HCT116 (cell line): ENCODE results near the gene VGLL2. TPM values are rescaled to one million over a fixed set of nuclear protein-coding genes. Genes with fewer than 3 reads are reported as not detected.

Experiments used
- ATAC-seq: fragments of 200-7000 bp; cut with Tn5 transposase; 2 replicates; pipeline ENCODE4 v1.9.1; 2020; ENCODE audit warnings: mild to moderate bottlenecking, moderate library complexity
- BruUV-seq: library from RNA; stranded (reverse); fragments of 400-500 nt; replicated peaks from 2 replicates; lab custom pipeline; 2021; lab: Mats Ljungman, UMichigan
- CTCF ChIA-PET: fragments of 300-600 bp; sonication (Branson Sonifier 250); formaldehyde crosslinking; loops from one replicate; lab custom pipeline; 2021; ENCODE audit warnings: antibody characterized with exemption; lab: Charles Lee
- POLR2A ChIA-PET: fragments of 300-600, 350-600 bp; sonication (Branson Sonifier 250); formaldehyde crosslinking; loops from one replicate; lab custom pipeline; 2021; ENCODE audit warnings: antibody characterized with exemption; lab: Charles Lee
- RAD21 ChIA-PET, 2 experiments: fragments of 300-600 bp; sonication (Branson Sonifier 250); formaldehyde crosslinking; loops; one replicate each; lab custom pipeline; 2023; ENCODE audit warnings: low total read pairs in 2 of 2; ENCODE audit not compliant: uncharacterized antibody in 2 of 2, unreplicated experiment in 2 of 2, low non-redundant PET in 1 of 2; lab: Charles Lee
- DNase-seq: peaks from one replicate; pipeline ENCODE4 v3.0.0-alpha.2; 2010; ENCODE audit warnings: low read depth, low spot score
- H2AFZ ChIP-seq: fragments of 200-600 bp; shearing (Covaris generic), sonication (generic); 2 replicates; pipeline ENCODE4 v1.6.1; 2017; ENCODE audit warnings: low read depth, mixed run types, mixed read lengths, antibody characterized with exemption, low read length; ENCODE audit not compliant: poor library complexity, severe bottlenecking
- H3K27ac ChIP-seq: 2 replicates; pipeline ENCODE4 v1.5.1; 2012; ENCODE audit warnings: low read depth, low read length
- H3K27me3 ChIP-seq: fragments of 200-600 bp; sonication (generic); 2 replicates; pipeline ENCODE4 v1.6.1; 2016; ENCODE audit warnings: mixed run types, low read length, mixed read lengths; ENCODE audit not compliant: insufficient read depth
- H3K36me3 ChIP-seq, 2 experiments: fragments of 200-500 bp in 1 of 2; fragments of 200-600 bp in 1 of 2; sonication (Bioruptor generic) in 1 of 2; sonication (generic) in 1 of 2; 2 replicates each; pipeline versions ENCODE4 v1.5.1 to v1.6.1; 2014 to 2016; ENCODE audit warnings: low read length in 2 of 2, inconsistent platforms in 1 of 2, mixed read lengths in 1 of 2, mixed run types in 1 of 2; ENCODE audit not compliant: insufficient read depth in 2 of 2, control insufficient read depth in 1 of 2
- H3K4me1 ChIP-seq, 2 experiments: fragments of 200-600 bp in 1 of 2; sonication (generic) in 1 of 2; 2 replicates each; pipeline versions ENCODE4 v1.5.1 to v1.6.1; 2012 to 2017; ENCODE audit warnings: low read length in 2 of 2, inconsistent platforms in 1 of 2, mild to moderate bottlenecking in 1 of 2, mixed read lengths in 1 of 2, mixed run types in 1 of 2, moderate library complexity in 1 of 2; ENCODE audit not compliant: insufficient read depth in 2 of 2, control insufficient read depth in 1 of 2
- H3K4me2 ChIP-seq: fragments of 200-600 bp; sonication (generic); 2 replicates; pipeline ENCODE4 v1.6.1; 2017; ENCODE audit warnings: mixed run types, low read length, mixed read lengths
- H3K4me3 ChIP-seq, 2 experiments: fragments of 200-600 bp in 1 of 2; sonication (generic) in 1 of 2; replicated peaks in 1 of 2; 2 replicates each; pipeline ENCODE4 v1.5.1; 2011 to 2016; ENCODE audit warnings: low read length in 2 of 2, control low read depth in 1 of 2, low read depth in 1 of 2, mild to moderate bottlenecking in 1 of 2, mixed read lengths in 1 of 2, mixed run types in 1 of 2
- H3K79me2 ChIP-seq: fragments of 200-600 bp; sonication (generic); 2 replicates; pipeline ENCODE4 v1.6.1; 2017; ENCODE audit warnings: mild to moderate bottlenecking, mixed run types, low read length, moderate library complexity, mixed read lengths; ENCODE audit not compliant: insufficient read depth
- H3K9ac ChIP-seq: fragments of 200-600 bp; sonication (generic); 2 replicates; pipeline ENCODE4 v1.6.1; 2016; ENCODE audit warnings: low read length, mixed read lengths
- H3K9me2 ChIP-seq: fragments of 200-600 bp; sonication (generic), shearing (Covaris generic); 2 replicates; pipeline ENCODE4 v1.6.1; 2017; ENCODE audit warnings: mixed run types, mild to moderate bottlenecking, moderate library complexity; ENCODE audit not compliant: insufficient read depth
- H3K9me3 ChIP-seq, 2 experiments: fragments of 200-500 bp in 1 of 2; fragments of 200-600 bp in 1 of 2; sonication (Bioruptor generic) in 1 of 2; sonication (generic) in 1 of 2; 2 replicates each; pipeline ENCODE4 v1.6.1; 2014 to 2017; ENCODE audit warnings: low read length in 2 of 2, mixed read lengths in 2 of 2, inconsistent platforms in 1 of 2, low read depth in 1 of 2, mild to moderate bottlenecking in 1 of 2, mixed run types in 1 of 2, moderate library complexity in 1 of 2; ENCODE audit not compliant: control insufficient read depth in 1 of 2, insufficient read depth in 1 of 2
- H4K20me1 ChIP-seq: fragments of 200-600 bp; sonication (generic), shearing (Covaris generic); 2 replicates; pipeline ENCODE4 v1.6.1; 2017; ENCODE audit warnings: mixed run types, mild to moderate bottlenecking, moderate library complexity; ENCODE audit not compliant: insufficient read depth
- CEBPB ChIP-seq: IDR thresholded peaks from 2 replicates; pipeline ENCODE4 v1.6.1; 2012; ENCODE audit warnings: low read depth
- EGR1 ChIP-seq: IDR thresholded peaks from 2 replicates; pipeline ENCODE4 v1.6.1; 2012; ENCODE audit warnings: low read depth
- ELF1 ChIP-seq: IDR thresholded peaks from 2 replicates; pipeline ENCODE4 v1.6.1; 2012; ENCODE audit warnings: low read depth, borderline replicate concordance
- FOSL1 ChIP-seq: IDR thresholded peaks from 2 replicates; pipeline ENCODE4 v1.6.1; 2012; ENCODE audit warnings: low read depth
- POLR2AphosphoS5 ChIP-seq: IDR thresholded peaks from 2 replicates; pipeline ENCODE4 v1.6.1; 2011; ENCODE audit warnings: mild to moderate bottlenecking, low read depth, low read length, moderate library complexity
- YY1 ChIP-seq: IDR thresholded peaks from 2 replicates; pipeline ENCODE4 v1.6.1; 2011; ENCODE audit warnings: low read length, low read depth, moderate library complexity, mild to moderate bottlenecking; ENCODE audit not compliant: insufficient replicate concordance; ENCODE audit errors: extremely low read depth
- intact Hi-C: fragments of 100-400 bp; cut with micrococcal nuclease; formaldehyde crosslinking; loops from 2 replicates; pipeline ENCODE4 v1.10.0; 2022
- total RNA-seq: library from RNA; stranded (reverse); gene quantifications from one replicate; pipeline ENCODE4 v1.2.1, GENCODE V29; 2021; ENCODE audit not compliant: unreplicated experiment
- TF ChIP-seq, protein P1 (sequence below): IDR thresholded peaks from 2 replicates; pipeline ENCODE4 v1.6.1; 2012
- TF ChIP-seq, protein P2 (sequence below): IDR thresholded peaks from 2 replicates; pipeline ENCODE4 v1.6.1; 2012; ENCODE audit warnings: low read depth

VGLL2 gene
- total RNA-seq, 1 experiment from 2014 or later: not detected

DNA sequence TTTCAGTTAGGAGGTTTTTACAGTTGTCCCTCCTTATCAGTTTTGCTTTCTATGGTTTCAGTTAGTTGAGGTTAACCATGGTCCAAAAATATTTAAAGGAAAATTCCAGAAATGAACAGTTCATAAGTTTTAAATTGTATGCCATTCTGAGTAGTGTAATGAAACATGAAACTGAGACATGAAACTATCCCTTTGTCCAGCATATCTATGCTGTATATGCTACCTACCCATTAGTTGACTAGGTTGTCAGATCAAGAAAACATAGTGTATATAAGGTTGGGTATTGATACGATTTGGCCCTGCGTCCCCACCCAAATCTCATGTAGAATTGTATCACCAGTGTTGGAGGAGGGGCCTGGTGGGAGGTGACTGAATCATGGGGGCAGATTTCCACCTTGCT lies 39.1 kb downstream of the VGLL2 start:
- RAD21 ChIA-PET: no interaction called here
- no peaks in the 10 kb centered on the region for H3K4me1 ChIP-seq
- no TSS peak for BruUV-seq

More for the DNA sequence above, 39.1 kb downstream of the VGLL2 start:
- ChIA-PET CTCF (interaction anchor here (0.6 kb wide), 1 partner anchor 9 kb away, joined by 3 read pairs; no protein-coding TSS in a partner anchor), POLR2A (no interaction called here)
- no peak overlapping the region for H3K4me3 ChIP-seq
- H3K9ac ChIP-seq: no peak overlapping the region
- H3K4me2 ChIP-seq: no peak overlapping the region
- H3K9me3 ChIP-seq: no peaks in the 10 kb centered on the region
- H2AFZ ChIP-seq: no peak overlapping the region
- no peaks in the 10 kb centered on the region for H3K27me3 ChIP-seq
- intact Hi-C loops: no loop called here
- no peaks in the 10 kb centered on the region for H4K20me1 ChIP-seq
- no peaks in the 10 kb centered on the region for H3K79me2 ChIP-seq
- H3K9me2 ChIP-seq: no peaks in the 10 kb centered on the region
- no peak overlapping the region for H3K27ac ChIP-seq
- DNase-seq (no peak), ATAC-seq (no peak)
- H3K36me3 ChIP-seq: no peaks in the 10 kb centered on the region
- TF ChIP-seq ELF1: no peak
- no peak for TF ChIP-seq YY1
- TF ChIP-seq, protein P1, sequence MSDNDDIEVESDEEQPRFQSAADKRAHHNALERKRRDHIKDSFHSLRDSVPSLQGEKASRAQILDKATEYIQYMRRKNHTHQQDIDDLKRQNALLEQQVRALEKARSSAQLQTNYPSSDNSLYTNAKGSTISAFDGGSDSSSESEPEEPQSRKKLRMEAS: no peak
- TF ChIP-seq EGR1: no peak
- TF ChIP-seq FOSL1: no peak
- TF ChIP-seq CEBPB: no peak
- TF ChIP-seq, protein P2, sequence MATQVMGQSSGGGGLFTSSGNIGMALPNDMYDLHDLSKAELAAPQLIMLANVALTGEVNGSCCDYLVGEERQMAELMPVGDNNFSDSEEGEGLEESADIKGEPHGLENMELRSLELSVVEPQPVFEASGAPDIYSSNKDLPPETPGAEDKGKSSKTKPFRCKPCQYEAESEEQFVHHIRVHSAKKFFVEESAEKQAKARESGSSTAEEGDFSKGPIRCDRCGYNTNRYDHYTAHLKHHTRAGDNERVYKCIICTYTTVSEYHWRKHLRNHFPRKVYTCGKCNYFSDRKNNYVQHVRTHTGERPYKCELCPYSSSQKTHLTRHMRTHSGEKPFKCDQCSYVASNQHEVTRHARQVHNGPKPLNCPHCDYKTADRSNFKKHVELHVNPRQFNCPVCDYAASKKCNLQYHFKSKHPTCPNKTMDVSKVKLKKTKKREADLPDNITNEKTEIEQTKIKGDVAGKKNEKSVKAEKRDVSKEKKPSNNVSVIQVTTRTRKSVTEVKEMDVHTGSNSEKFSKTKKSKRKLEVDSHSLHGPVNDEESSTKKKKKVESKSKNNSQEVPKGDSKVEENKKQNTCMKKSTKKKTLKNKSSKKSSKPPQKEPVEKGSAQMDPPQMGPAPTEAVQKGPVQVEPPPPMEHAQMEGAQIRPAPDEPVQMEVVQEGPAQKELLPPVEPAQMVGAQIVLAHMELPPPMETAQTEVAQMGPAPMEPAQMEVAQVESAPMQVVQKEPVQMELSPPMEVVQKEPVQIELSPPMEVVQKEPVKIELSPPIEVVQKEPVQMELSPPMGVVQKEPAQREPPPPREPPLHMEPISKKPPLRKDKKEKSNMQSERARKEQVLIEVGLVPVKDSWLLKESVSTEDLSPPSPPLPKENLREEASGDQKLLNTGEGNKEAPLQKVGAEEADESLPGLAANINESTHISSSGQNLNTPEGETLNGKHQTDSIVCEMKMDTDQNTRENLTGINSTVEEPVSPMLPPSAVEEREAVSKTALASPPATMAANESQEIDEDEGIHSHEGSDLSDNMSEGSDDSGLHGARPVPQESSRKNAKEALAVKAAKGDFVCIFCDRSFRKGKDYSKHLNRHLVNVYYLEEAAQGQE: no peak
- no peak for TF ChIP-seq POLR2AphosphoS5
